SK-N-SH treated with all-trans-retinoic acid at 6 μM for 48 hours (cell line): ENCODE results near the gene PHACTR3.

Experiments
- ATAC-seq: fragments of 200-7000 bp; cut with Tn5 transposase; 3 replicates; pipeline ENCODE4 v1.9.1; 2020; ENCODE audit warnings: mild to moderate bottlenecking, moderate library complexity
- ARNTL ChIP-seq: fragments of 450-650 bp; formaldehyde crosslinking; IDR thresholded peaks from 2 replicates; pipeline ENCODE4 v1.5.0; 2020; ENCODE audit warnings: low read depth, mild to moderate bottlenecking, moderate library complexity, borderline replicate concordance
- BACH2 ChIP-seq: fragments of 250-450 bp; sonication (Bioruptor Pico); IDR thresholded peaks from 2 replicates; pipeline ENCODE4 v1.9.0; 2021; ENCODE audit warnings: mild to moderate bottlenecking, borderline replicate concordance
- CREB5 ChIP-seq: fragments of 250-450 bp; sonication (Bioruptor Pico); IDR thresholded peaks from 2 replicates; pipeline ENCODE4 v1.5.1; 2020; ENCODE audit warnings: low read depth, mild to moderate bottlenecking, moderate library complexity
- CSDC2 ChIP-seq: fragments of 250-450 bp; sonication (Bioruptor Pico); IDR thresholded peaks from 2 replicates; pipeline ENCODE4 v1.5.0; 2020; ENCODE audit warnings: mild to moderate bottlenecking, moderate library complexity
- CSRNP3 ChIP-seq: fragments of 250-450 bp; sonication (Bioruptor Pico); IDR thresholded peaks from 2 replicates; pipeline ENCODE4 v1.5.1; 2021; ENCODE audit warnings: mild to moderate bottlenecking, moderate library complexity
- ESRRG ChIP-seq: fragments of 250-450 bp; sonication (Bioruptor Pico); IDR thresholded peaks from 2 replicates; pipeline ENCODE4 v1.6.1; 2021; ENCODE audit warnings: mild to moderate bottlenecking
- GLIS3 ChIP-seq: fragments of 250-450 bp; sonication (Bioruptor Pico); IDR thresholded peaks from 2 replicates; pipeline ENCODE4 v1.5.0; 2020; ENCODE audit warnings: mild to moderate bottlenecking, moderate library complexity
- ISL1 ChIP-seq: fragments of 250-450 bp; sonication (Bioruptor Pico); IDR thresholded peaks from 2 replicates; pipeline ENCODE4 v2.1.2; 2022; ENCODE audit warnings: mild to moderate bottlenecking, moderate library complexity
- OSR1 ChIP-seq: fragments of 250-450 bp; sonication (Bioruptor Pico); IDR thresholded peaks from 2 replicates; pipeline ENCODE4 v1.8.0; 2022; ENCODE audit warnings: moderate library complexity, mild to moderate bottlenecking, inconsistent platforms
- PATZ1 ChIP-seq: fragments of 250-450 bp; sonication (Bioruptor Pico); IDR thresholded peaks from 2 replicates; pipeline ENCODE4 v1.8.0; 2020; ENCODE audit warnings: mild to moderate bottlenecking, moderate library complexity, borderline replicate concordance
- POU6F1 ChIP-seq: fragments of 250-450 bp; sonication (Bioruptor Pico); IDR thresholded peaks from 2 replicates; pipeline ENCODE4 v1.8.0; 2021; ENCODE audit warnings: low read depth, mild to moderate bottlenecking, moderate library complexity, borderline replicate concordance
- PPARA ChIP-seq: fragments of 250-450 bp; sonication (Bioruptor Pico); IDR thresholded peaks from 2 replicates; pipeline ENCODE4 v1.5.0; 2020; ENCODE audit warnings: mild to moderate bottlenecking, borderline replicate concordance
- RARB ChIP-seq: fragments of 250-450 bp; sonication (Bioruptor Pico); IDR thresholded peaks from 2 replicates; pipeline ENCODE4 v1.8.0; 2021; ENCODE audit warnings: mild to moderate bottlenecking, moderate library complexity
- SNAI2 ChIP-seq: fragments of 250-450 bp; sonication (Bioruptor Pico); IDR thresholded peaks from 2 replicates; pipeline ENCODE4 v1.5.0; 2020; ENCODE audit warnings: mild to moderate bottlenecking, moderate library complexity
- TCF4 ChIP-seq: fragments of 250-450 bp; sonication (Bioruptor Pico); IDR thresholded peaks from 2 replicates; pipeline ENCODE4 v1.8.0; 2021; ENCODE audit warnings: mild to moderate bottlenecking, moderate library complexity, borderline replicate concordance
- TOX ChIP-seq: fragments of 250-450 bp; sonication (Bioruptor Pico); IDR thresholded peaks from 2 replicates; pipeline ENCODE4 v1.8.0; 2021; ENCODE audit warnings: mild to moderate bottlenecking, moderate library complexity, borderline replicate concordance
- TSHZ2 ChIP-seq: fragments of 250-450 bp; sonication (Bioruptor Pico); IDR thresholded peaks from 2 replicates; pipeline ENCODE4 v1.5.0; 2020; ENCODE audit warnings: mild to moderate bottlenecking, moderate library complexity
- ZC3H10 ChIP-seq: fragments of 250-450 bp; sonication (Bioruptor Pico); IDR thresholded peaks from 2 replicates; pipeline ENCODE4 v1.5.1; 2021; ENCODE audit warnings: mild to moderate bottlenecking, moderate library complexity
- ZFP3 ChIP-seq: fragments of 250-450 bp; sonication (Bioruptor Pico); IDR thresholded peaks from 2 replicates; pipeline ENCODE4 v1.5.0; 2020; ENCODE audit warnings: mild to moderate bottlenecking, moderate library complexity
- ZFP30 ChIP-seq: fragments of 450-650 bp; formaldehyde crosslinking; IDR thresholded peaks from 2 replicates; pipeline ENCODE4 v1.5.0; 2022; ENCODE audit warnings: mild to moderate bottlenecking, moderate library complexity
- ZNF565 ChIP-seq: fragments of 450-650 bp; formaldehyde crosslinking; conservative IDR thresholded peaks from 2 replicates; pipeline ENCODE4 v1.5.0; 2020; ENCODE audit warnings: low read depth, mild to moderate bottlenecking, moderate library complexity
- ZNF70 ChIP-seq: fragments of 450-650 bp; formaldehyde crosslinking; IDR thresholded peaks from 2 replicates; pipeline ENCODE4 v1.5.0; 2020; ENCODE audit warnings: mild to moderate bottlenecking, moderate library complexity
- ZNF8 ChIP-seq: fragments of 450-650 bp; formaldehyde crosslinking; IDR thresholded peaks from 2 replicates; pipeline ENCODE4 v1.5.0; 2020; ENCODE audit warnings: mild to moderate bottlenecking, moderate library complexity

Gene PHACTR3

GRCh38 chr20:59740621-59741020 lies 136.3 kb downstream of the PHACTR3 start:
- TF ChIP-seq ZC3H10 (CRISPR knock-in tag) (no peak), TCF4 (CRISPR knock-in tag) (no peak), CREB5 (CRISPR knock-in tag) (no peak), POU6F1 (CRISPR knock-in tag) (no peak), ZFP30 (CRISPR knock-in tag) (no peak), CSRNP3 (CRISPR knock-in tag) (no peak), ZNF70 (no peak), ZFP3 (CRISPR knock-in tag) (no peak), PPARA (no peak), GLIS3 (CRISPR knock-in tag) (no peak), ZNF565 (CRISPR knock-in tag) (no peak), SNAI2 (no peak), ARNTL (CRISPR knock-in tag) (no peak), ISL1 (CRISPR knock-in tag) (no peak), PATZ1 (CRISPR knock-in tag) (no peak), BACH2 (CRISPR knock-in tag) (no peak), TSHZ2 (CRISPR knock-in tag) (no peak), ESRRG (no peak), OSR1 (no peak), ZNF8 (CRISPR knock-in tag) (no peak)
- ATAC-seq: no peak

GRCh38 chr20:59741073-59741472 lies 136.7 kb downstream of the PHACTR3 start:
- TF ChIP-seq ZFP3 (CRISPR knock-in tag) (no peak), ISL1 (CRISPR knock-in tag) (no peak), PPARA (no peak), SNAI2 (no peak), ZNF8 (CRISPR knock-in tag) (no peak), BACH2 (CRISPR knock-in tag) (no peak), CREB5 (CRISPR knock-in tag) (no peak), CSRNP3 (CRISPR knock-in tag) (no peak), POU6F1 (CRISPR knock-in tag) (no peak), TCF4 (CRISPR knock-in tag) (no peak), CSDC2 (no peak), ZNF565 (CRISPR knock-in tag) (no peak), ARNTL (CRISPR knock-in tag) (no peak), RARB (no peak), TOX (CRISPR knock-in tag) (no peak), ZC3H10 (CRISPR knock-in tag) (no peak), GLIS3 (CRISPR knock-in tag) (no peak), ZFP30 (CRISPR knock-in tag) (no peak)
- ATAC-seq: no peak
